ENCODE data around the gene CDK11B.
"Not testable (repeated sequence)": the region's sequence is repeated elsewhere in the genome, so short reads cannot be mapped to it uniquely, and the experiment has no call there.

Gene CDK11B

DNA sequence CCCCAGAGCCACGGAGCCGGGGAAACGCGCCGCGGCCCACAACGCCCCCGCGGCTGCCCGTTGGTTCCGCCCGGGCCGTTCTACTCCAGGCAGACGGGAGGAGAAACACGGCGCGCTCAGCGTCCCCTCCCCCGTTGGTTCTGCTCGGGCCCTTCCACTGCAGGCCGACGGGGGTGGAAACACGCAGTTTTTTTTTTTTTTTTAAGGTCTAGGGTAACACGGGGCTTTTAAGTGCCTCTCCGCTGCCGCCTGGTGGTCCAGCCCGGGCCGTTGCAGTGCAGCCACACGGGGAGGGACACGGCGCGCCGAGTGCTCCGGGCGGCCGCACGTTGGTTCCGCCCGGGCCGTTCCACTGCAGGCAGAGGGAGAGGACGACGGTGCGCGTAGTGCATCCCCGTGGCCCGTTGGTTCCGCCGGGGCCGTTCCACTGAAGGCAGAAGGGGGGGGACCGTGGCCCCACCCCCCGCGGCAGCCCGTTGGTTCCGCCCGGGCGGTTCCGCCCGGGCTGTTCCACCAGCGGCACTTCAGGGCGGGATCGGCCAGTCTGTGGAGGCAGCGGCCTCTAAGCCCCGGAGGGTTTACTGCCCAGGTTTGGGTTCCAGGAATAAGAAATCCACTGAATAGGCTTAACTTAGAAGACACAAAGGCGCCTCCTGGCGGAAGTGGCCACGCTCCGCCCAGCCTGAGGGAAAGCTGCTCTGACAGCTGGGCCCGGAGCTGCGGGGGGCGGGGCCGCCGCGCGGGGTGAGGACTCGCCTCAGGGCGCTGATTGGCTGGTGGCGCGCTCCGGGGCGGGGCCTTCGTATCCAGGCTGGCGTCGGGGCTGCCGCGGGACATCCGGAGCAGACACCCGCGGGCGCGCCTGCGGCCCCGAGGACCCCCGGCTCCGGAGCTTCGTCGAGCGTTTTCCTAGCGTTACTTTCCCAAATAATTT lies 34.2 kb upstream of the CDK11B start, which contains the start of gene SLC35E2B:
Gene SLC35E2B, minus strand, starts transcription at position 82 of the 934 bp plus-strand sequence. CDS start 16,096 bp downstream, outside the sequence.
- TF ChIP-seq FOXM1 (IDR thresholded peaks at IDR 0.05; ENCODE audit: borderline replicate concordance) (peak; percentile 55; the same call in 1 of the 2 replicates), BHLHE40 (IDR thresholded peaks at IDR 0.05; ENCODE audit: borderline replicate concordance) (peak; percentile 66)
- POLR2A ChIA-PET, CTCF ChIA-PET: not testable (repeated sequence)

DNA sequence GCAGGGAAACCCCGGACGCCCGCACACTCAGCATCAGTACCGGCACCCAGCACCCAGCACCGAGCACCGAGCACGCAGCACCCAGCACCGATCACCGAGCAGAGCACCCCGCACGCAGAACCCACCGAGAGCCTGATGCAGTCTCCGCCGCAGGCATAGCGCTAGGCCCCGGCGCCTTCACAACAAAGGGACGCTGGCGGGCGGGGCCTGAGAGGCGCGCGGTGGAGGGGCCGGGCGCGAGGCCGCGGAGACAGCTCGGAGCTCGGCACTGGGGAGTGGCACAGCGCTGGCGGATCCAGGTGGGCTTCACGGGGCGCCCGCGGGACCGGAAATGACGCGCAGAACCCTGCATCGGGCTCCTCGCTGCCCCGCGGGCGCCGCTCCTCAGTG lies 33.5 kb upstream of the CDK11B start:
- CTCF ChIA-PET; DNase-seq (ENCODE audit: extremely low spot score); POLR2A ChIA-PET: not testable (repeated sequence)

More for the DNA sequence above, 34.2 kb upstream of the CDK11B start, which contains the start of gene SLC35E2B:
- DNase-seq (ENCODE audit: extremely low spot score): peak; percentile 40

DNA sequence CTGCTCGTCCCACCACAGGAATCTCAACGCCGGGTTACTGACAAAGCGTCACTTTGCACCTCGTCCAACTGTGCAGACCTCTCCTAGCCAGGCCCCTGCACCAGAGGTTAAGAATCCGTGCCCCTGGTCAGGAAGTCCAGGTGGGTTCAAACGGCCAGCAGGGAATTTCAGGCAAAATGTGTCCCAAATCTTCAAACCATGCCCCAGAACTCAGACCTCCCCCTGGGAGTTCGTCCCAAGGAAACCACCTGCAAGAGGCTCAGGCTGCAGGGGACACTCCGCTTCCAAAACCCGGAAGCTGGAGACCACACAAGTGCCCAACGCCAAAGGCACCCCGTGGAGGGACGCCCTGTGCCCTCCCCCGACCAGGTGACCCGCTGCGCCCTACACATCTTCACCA lies 32.6 kb upstream of the CDK11B start:
- POLR2A ChIA-PET; DNase-seq (ENCODE audit: extremely low spot score); CTCF ChIA-PET: not testable (repeated sequence)

DNA sequence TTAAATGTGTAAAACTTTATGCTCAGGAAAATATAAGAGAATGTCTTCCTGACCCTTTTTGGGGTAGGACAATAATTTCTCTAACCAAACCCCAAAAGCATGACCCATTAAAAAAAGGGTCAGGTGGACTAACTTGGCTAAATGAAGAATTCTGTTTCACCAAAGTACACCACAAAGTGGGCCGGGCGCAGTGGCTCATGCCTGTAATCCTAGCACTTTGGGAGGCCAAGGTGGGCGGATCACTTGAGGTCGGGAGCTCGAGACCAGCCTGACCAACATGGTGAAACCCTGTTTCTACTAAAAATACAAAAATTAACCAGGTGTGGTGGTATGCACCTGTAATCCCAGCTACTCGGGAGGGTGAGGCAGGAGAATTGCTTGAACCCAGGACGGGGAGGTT lies 30.7 kb upstream of the CDK11B start:
- POLR2A ChIA-PET; DNase-seq (ENCODE audit: extremely low spot score); CTCF ChIA-PET: not testable (repeated sequence)

DNA sequence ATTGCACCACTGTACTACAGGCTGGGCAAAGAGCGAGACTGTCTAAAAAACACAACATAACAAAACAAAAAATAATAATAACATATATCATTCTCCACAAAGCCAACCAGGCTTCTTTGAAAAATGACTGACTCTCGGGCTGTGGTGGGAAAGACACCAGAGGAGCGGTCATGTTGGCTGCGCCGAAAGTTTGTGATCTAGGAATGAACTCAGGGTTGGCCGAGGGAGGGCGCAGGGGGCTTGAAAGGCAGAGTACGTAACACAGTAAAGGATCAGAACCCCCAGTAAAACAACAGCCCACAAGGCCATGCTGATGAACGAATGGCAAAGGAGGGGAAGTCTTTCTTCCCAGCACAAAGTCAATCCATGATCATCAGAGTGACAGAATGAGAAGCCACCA lies 29.0 kb upstream of the CDK11B start:
- DNase-seq (ENCODE audit: extremely low spot score): no peak
- CTCF ChIA-PET: no interaction called here
- POLR2A ChIA-PET: no interaction called here
- TF ChIP-seq SP1 (IDR thresholded peaks at IDR 0.05): no peak
- no peak for TF ChIP-seq FOXM1 (IDR thresholded peaks at IDR 0.05; ENCODE audit: borderline replicate concordance)
- no peak for TF ChIP-seq ARNT (IDR thresholded peaks at IDR 0.05)
- no peak for TF ChIP-seq LEF1 (IDR thresholded peaks at IDR 0.05; ENCODE audit: borderline replicate concordance)
- TF ChIP-seq NFRKB (IDR thresholded peaks at IDR 0.05): no peak
- TF ChIP-seq ZNF384 (IDR thresholded peaks at IDR 0.05): no peak
- no peak for TF ChIP-seq HDGF (IDR thresholded peaks at IDR 0.05; ENCODE audit: borderline replicate concordance)
- TF ChIP-seq ELF4 (IDR thresholded peaks at IDR 0.05): no peak
- no peak for TF ChIP-seq L3MBTL2 (conservative IDR thresholded peaks at IDR 0.05)
- TF ChIP-seq FOXK2 (IDR thresholded peaks at IDR 0.05): no peak
- TF ChIP-seq, protein P1, sequence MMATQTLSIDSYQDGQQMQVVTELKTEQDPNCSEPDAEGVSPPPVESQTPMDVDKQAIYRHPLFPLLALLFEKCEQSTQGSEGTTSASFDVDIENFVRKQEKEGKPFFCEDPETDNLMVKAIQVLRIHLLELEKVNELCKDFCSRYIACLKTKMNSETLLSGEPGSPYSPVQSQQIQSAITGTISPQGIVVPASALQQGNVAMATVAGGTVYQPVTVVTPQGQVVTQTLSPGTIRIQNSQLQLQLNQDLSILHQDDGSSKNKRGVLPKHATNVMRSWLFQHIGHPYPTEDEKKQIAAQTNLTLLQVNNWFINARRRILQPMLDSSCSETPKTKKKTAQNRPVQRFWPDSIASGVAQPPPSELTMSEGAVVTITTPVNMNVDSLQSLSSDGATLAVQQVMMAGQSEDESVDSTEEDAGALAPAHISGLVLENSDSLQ (IDR thresholded peaks at IDR 0.05): no peak
- no peak for TF ChIP-seq CTBP1 (IDR thresholded peaks at IDR 0.05; ENCODE audit: borderline replicate concordance)
- no peak for TF ChIP-seq FOXA1 (IDR thresholded peaks at IDR 0.05)
- TF ChIP-seq BHLHE40 (IDR thresholded peaks at IDR 0.05; ENCODE audit: borderline replicate concordance): no peak
- no peak for TF ChIP-seq TARDBP (IDR thresholded peaks at IDR 0.05)
- TF ChIP-seq SUZ12 (IDR thresholded peaks at IDR 0.05): no peak

DNA sequence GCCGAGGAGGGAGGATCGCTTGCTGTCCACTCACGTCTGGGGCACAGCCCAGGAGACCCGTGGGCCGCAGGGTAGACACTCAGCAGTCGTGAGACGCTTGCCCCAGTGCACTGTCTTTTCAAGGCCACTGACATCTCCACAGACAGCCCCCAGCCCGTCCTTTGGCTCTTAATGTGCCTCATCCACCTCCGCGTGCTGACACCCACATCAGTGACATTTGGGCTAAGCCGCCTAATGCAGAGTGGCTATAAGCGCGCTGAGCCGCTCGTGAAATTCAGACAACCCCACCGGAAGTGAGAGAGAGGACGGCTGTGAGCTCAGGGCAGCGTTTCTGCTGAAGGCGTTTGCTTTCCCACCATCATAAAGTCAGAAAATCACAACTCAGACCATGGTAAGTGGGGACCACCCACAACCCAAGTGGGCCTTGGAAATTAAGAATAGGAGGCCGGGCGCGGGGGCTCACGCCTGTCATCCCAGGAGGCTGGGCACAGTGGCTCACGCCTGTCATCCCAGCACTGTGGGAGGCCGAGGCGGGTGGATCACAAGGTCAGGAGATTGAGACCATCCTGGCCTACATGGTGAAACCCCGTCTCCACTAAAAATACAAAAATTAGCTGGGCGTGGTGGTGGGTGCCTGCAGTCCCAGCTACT lies 25.4 kb upstream of the CDK11B start:
- TF ChIP-seq ELF4 (IDR thresholded peaks at IDR 0.05) (no peak), TARDBP (IDR thresholded peaks at IDR 0.05) (no peak), SUZ12 (IDR thresholded peaks at IDR 0.05) (no peak), NFRKB (IDR thresholded peaks at IDR 0.05) (no peak), FOXA1 (IDR thresholded peaks at IDR 0.05) (no peak), SP1 (IDR thresholded peaks at IDR 0.05) (no peak), FOXK2 (IDR thresholded peaks at IDR 0.05) (no peak), CTBP1 (IDR thresholded peaks at IDR 0.05; ENCODE audit: borderline replicate concordance) (no peak), L3MBTL2 (conservative IDR thresholded peaks at IDR 0.05) (no peak), ZNF384 (IDR thresholded peaks at IDR 0.05) (no peak), FOXM1 (IDR thresholded peaks at IDR 0.05; ENCODE audit: borderline replicate concordance) (no peak), BHLHE40 (IDR thresholded peaks at IDR 0.05; ENCODE audit: borderline replicate concordance) (no peak), ARNT (IDR thresholded peaks at IDR 0.05) (no peak), LEF1 (IDR thresholded peaks at IDR 0.05; ENCODE audit: borderline replicate concordance) (no peak), HDGF (IDR thresholded peaks at IDR 0.05; ENCODE audit: borderline replicate concordance) (no peak)
- TF ChIP-seq, protein P1 (IDR thresholded peaks at IDR 0.05): no peak
- DNase-seq (ENCODE audit: extremely low spot score): no peak
- POLR2A ChIA-PET: no interaction called here
- CTCF ChIA-PET: no interaction called here

DNA sequence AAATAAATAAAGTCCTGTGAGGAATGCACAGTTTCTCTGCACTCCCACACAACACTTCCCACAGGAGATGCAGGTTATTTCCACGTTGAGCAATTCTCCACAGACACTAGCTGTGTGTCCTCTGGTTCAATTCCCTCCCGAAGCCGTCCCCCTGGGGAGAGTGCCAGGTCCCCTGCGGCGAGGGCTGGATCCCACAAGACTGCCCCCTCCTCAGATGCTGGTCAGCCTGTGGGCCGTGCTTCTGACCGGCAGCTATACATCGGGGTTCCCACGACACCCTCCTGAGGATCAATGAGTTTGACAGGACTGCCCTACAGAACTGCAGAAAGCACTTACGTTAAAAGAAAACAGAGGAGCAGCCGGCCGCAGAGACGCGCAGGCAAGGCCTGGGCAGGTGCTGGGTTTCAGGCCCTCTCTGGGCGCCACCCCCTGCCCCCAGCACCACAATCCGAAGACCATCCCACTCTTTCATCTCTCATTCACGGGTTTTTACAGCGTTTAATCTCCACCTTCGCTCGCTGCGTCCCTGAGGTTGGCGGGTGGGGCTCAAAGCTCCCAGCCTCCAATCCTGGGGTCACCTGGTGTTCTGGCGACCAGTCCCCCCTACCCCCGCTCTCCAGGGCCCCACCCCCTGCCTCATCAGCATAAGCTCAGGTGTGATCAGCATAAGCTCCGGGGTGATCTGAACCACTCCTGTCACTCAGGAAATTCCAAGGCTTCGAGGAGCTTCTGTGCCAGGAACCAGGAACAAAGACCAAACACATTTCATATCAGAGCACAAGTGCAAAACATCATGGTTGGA lies 24.5 kb upstream of the CDK11B start:
- TF ChIP-seq BHLHE40 (IDR thresholded peaks at IDR 0.05; ENCODE audit: borderline replicate concordance) (no peak), FOXA1 (IDR thresholded peaks at IDR 0.05) (no peak), LEF1 (IDR thresholded peaks at IDR 0.05; ENCODE audit: borderline replicate concordance) (no peak), TARDBP (IDR thresholded peaks at IDR 0.05) (no peak), ZNF384 (IDR thresholded peaks at IDR 0.05) (no peak), HDGF (IDR thresholded peaks at IDR 0.05; ENCODE audit: borderline replicate concordance) (no peak), L3MBTL2 (conservative IDR thresholded peaks at IDR 0.05) (no peak), ARNT (IDR thresholded peaks at IDR 0.05) (no peak), FOXM1 (IDR thresholded peaks at IDR 0.05; ENCODE audit: borderline replicate concordance) (no peak), NFRKB (IDR thresholded peaks at IDR 0.05) (no peak), CTBP1 (IDR thresholded peaks at IDR 0.05; ENCODE audit: borderline replicate concordance) (no peak), SUZ12 (IDR thresholded peaks at IDR 0.05) (no peak), SP1 (IDR thresholded peaks at IDR 0.05) (no peak)
- no peak for DNase-seq (ENCODE audit: extremely low spot score)
- POLR2A ChIA-PET: no interaction called here
- CTCF ChIA-PET: no interaction called here
